ENCODE results near the gene LY86. TPM values are rescaled to one million over a fixed set of nuclear protein-coding genes. Genes with fewer than 3 reads are reported as not detected.

Gene LY86
- total RNA-seq, 3 donors from 2014 or later (not counting 1 experiment from before 2014, with no cell fraction given) = 2.0 to 5.1 (median 2.2) TPM

DNA sequence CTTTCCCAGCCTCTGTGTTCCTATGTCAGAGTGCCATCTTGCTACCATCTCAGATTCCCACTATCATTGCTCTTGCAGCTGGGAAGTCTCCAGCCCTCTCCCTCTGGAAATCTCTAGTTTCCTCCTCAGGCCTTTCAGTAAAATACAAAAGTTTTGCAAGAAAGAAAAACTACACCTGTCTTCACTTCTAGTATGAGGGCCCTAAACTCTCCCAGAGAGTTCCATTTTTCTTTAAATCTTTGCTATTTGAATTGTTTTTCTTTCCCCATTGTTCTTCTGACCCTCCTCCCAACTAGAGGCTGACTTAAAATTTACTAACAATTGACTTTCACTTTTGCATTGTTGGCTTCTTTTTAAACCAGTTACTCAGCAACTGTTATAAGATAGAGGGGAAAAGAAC, 62.8 kb downstream of the LY86 start:
- Mint-ChIP-seq H3K9me3 (no peaks in the 10 kb centered on the region), H3K4me3 (no peak overlapping the region), H3K36me3 (no peaks in the 10 kb centered on the region), H3K4me1 (peaks cover 24 to 29% of the 10 kb centered on the region in 2 donors), H3K27ac (no peak overlapping the region), H3K27me3 (ENCODE audit: low read depth in 2 of 2) (peaks cover 0 to 3% of the 10 kb centered on the region in 2 donors)
- no peak for DNase-seq
- H3K27me3 ChIP-seq (ENCODE audit: control insufficient read depth, insufficient read depth, low read length) = no peaks in the 10 kb centered on the region
- H3K27ac ChIP-seq (ENCODE audit: low read length) = no peak overlapping the region
- peaks cover 22% of the 10 kb centered on the region for H3K4me1 ChIP-seq (ENCODE audit: control insufficient read depth, insufficient read depth, low read length)
- H3K4me3 ChIP-seq (ENCODE audit: low read length) = no peak overlapping the region
- intact Hi-C loops (cut with micrococcal nuclease) = no loop called here
- H3K36me3 ChIP-seq (ENCODE audit: control insufficient read depth, insufficient read depth, low read length) = no peaks in the 10 kb centered on the region
- TF ChIP-seq, protein P1, sequence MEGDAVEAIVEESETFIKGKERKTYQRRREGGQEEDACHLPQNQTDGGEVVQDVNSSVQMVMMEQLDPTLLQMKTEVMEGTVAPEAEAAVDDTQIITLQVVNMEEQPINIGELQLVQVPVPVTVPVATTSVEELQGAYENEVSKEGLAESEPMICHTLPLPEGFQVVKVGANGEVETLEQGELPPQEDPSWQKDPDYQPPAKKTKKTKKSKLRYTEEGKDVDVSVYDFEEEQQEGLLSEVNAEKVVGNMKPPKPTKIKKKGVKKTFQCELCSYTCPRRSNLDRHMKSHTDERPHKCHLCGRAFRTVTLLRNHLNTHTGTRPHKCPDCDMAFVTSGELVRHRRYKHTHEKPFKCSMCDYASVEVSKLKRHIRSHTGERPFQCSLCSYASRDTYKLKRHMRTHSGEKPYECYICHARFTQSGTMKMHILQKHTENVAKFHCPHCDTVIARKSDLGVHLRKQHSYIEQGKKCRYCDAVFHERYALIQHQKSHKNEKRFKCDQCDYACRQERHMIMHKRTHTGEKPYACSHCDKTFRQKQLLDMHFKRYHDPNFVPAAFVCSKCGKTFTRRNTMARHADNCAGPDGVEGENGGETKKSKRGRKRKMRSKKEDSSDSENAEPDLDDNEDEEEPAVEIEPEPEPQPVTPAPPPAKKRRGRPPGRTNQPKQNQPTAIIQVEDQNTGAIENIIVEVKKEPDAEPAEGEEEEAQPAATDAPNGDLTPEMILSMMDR (IDR thresholded peaks at IDR 0.05) = no peak
- no peak for ATAC-seq
- no peaks in the 10 kb centered on the region for H3K9me3 ChIP-seq (ENCODE audit: control insufficient read depth, insufficient read depth, low read length)

DNA sequence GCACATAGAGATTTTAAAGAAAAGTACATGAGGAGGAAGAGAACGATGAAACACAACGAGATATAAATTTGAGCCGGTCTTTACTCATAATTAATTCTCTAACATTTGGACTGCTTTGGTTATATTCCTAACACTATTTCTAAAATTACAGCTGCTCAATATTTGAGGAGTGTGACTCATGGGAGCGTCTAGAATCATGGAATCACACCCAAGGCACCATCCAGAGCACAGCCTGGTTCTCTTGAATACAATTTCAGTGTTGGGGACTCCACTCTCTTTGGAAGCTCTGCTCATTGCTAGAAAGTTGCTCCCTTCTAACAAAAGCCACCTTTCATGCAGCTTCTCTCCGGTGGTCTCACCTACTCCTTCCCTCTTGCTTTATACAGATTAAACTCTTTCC, 64.4 kb downstream of the LY86 start:
- TF ChIP-seq, protein P1 (IDR thresholded peaks at IDR 0.05) = no peak
- no peak overlapping the region for H3K4me3 Mint-ChIP-seq
- H3K27ac ChIP-seq (ENCODE audit: low read length) = no peak overlapping the region
- no peak overlapping the region for H3K27ac Mint-ChIP-seq
- no peak for ATAC-seq
- no peaks in the 10 kb centered on the region for H3K36me3 ChIP-seq (ENCODE audit: control insufficient read depth, insufficient read depth, low read length)
- H3K9me3 ChIP-seq (ENCODE audit: control insufficient read depth, insufficient read depth, low read length) = no peaks in the 10 kb centered on the region
- H3K27me3 Mint-ChIP-seq (ENCODE audit: low read depth in 2 of 2) = peaks cover 0 to 3% of the 10 kb centered on the region in 2 donors
- no peak for DNase-seq
- H3K4me1 ChIP-seq (ENCODE audit: control insufficient read depth, insufficient read depth, low read length) = peaks cover 30% of the 10 kb centered on the region
- no peaks in the 10 kb centered on the region for H3K27me3 ChIP-seq (ENCODE audit: control insufficient read depth, insufficient read depth, low read length)
- H3K4me1 Mint-ChIP-seq = peaks cover 39 to 45% of the 10 kb centered on the region in 2 donors
- no peaks in the 10 kb centered on the region for H3K9me3 Mint-ChIP-seq
- intact Hi-C loops (cut with micrococcal nuclease) = no loop called here
- no peaks in the 10 kb centered on the region for H3K36me3 Mint-ChIP-seq
- WGBS (ENCODE audit: insufficient coverage) = 92% methylated on average over 2 of the region's 5 CpGs
- no peak overlapping the region for H3K4me3 ChIP-seq (ENCODE audit: low read length)

DNA sequence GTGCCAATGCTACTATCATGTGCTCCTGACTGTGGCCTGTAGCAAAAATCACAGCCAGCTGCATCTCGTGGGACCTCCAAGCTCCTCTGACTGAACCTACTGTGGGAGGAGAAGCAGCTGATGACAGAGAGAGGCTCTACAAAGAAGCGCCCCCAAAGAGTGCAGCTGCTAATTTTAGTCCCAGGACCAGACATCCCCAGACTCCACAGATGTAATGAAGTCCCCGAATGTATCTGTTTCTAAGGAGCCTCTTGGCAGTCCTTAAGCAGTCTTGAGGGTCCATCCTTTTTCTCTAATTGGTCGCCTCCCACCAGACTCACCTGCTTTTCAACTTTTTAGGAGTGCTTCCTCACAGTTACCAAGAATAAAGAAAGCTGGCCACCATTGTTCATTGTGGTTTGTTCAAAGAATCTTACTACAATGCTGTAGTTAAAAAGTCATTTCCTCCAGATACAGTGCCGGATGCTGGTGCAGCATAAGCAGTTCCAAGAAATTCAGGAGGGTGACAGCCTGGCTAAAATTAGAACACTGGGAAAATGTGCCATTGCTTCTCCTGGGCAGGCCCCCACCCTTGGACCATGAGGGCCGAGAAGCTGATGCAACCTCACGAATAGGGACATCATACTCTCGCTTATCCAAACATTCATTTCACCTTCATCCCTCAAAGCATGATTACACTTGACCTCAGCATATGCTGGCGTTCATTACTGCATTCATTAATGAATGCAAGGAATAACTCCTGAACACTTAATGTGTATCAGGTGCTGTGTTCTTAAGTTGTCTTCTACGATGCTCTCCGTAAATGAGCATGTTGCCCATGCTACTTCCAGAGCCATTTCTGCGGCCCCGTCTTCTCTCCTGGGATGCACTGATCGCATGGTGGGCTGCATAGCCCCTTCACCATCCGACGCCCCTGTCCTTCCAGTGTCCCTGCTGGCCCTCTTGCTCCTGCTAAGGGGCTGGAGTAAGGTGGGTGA, 66.4 kb downstream of the LY86 start:
- Histone ChIP-seq H3K36me3 (ENCODE audit: control insufficient read depth, insufficient read depth, low read length) (no peaks in the 10 kb centered on the region), H3K27me3 (ENCODE audit: control insufficient read depth, insufficient read depth, low read length) (no peaks in the 10 kb centered on the region), H3K9me3 (ENCODE audit: control insufficient read depth, insufficient read depth, low read length) (no peaks in the 10 kb centered on the region), H3K4me1 (ENCODE audit: control insufficient read depth, insufficient read depth, low read length) (peaks cover 47% of the 10 kb centered on the region), H3K27ac (ENCODE audit: low read length) (no peak overlapping the region), H3K4me3 (ENCODE audit: low read length) (no peak overlapping the region)
- peaks cover 53 to 65% of the 10 kb centered on the region in 2 donors for H3K4me1 Mint-ChIP-seq
- no peaks in the 10 kb centered on the region for H3K9me3 Mint-ChIP-seq
- H3K27ac Mint-ChIP-seq = peak overlapping the region; percentile 88 to 89
- DNase-seq = peak in 1 of 2 donors; percentile 57
- intact Hi-C loops (cut with micrococcal nuclease) = no loop called here
- 45% methylated on average over 14 of the region's 16 CpGs for WGBS (ENCODE audit: insufficient coverage)
- TF ChIP-seq, protein P1 (IDR thresholded peaks at IDR 0.05) = no peak
- no peaks in the 10 kb centered on the region for H3K36me3 Mint-ChIP-seq
- no peak for ATAC-seq
- peak overlapping the region; percentile 65 for H3K4me3 Mint-ChIP-seq
- peaks cover 0 to 3% of the 10 kb centered on the region in 2 donors for H3K27me3 Mint-ChIP-seq (ENCODE audit: low read depth in 2 of 2)

Measured in natural killer cell (primary cell).